ENCODE measurements around the gene NCKAP5L. TPM values are rescaled to one million over a fixed set of nuclear protein-coding genes. Genes with fewer than 3 reads are reported as not detected.

NCKAP5L gene
- polyA plus RNA-seq, 2 of the 4 experiments (the other 2 are of a cell fraction) = 3.0 to 8.5 TPM

DNA sequence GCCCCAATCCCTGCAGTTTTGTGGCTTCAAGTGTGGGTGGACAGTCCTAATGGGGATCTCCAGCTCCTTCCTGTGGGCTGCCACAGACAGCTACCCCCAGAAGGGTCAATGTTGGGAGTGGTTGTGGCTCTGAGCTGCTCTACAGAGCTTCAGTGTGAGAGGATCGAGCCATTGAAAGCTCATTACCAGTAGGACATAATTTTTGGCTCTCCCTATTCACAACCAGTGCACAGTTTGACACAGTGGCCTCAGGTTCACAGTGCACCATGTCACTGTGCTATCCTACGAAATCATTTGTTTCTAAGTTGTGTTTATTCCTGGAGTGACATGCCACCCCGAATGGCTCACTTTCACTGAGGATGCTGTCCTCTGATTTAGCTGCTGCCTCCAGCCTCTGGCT lies 64.1 kb downstream of the NCKAP5L start:
- no peak for ATAC-seq
- CTCF ChIA-PET = interaction anchor here (0.8 to 3.5 kb wide), 10 partner anchors 14 to 119 kb away, joined by 3 to 19 read pairs (median 3); partner anchors contain the start of gene TMBIM6
- DNase-seq (ENCODE audit: low read depth in 1 of 2, low spot score in 1 of 2) = no peak
- FAIRE-seq = no peak
- no peak overlapping the region for H3K4me3 ChIP-seq
- no peaks in the 10 kb centered on the region for H3K4me1 ChIP-seq
- POLR2A ChIA-PET = interaction anchor here (1.8 kb wide), 1 partner anchor 23 kb away, joined by 8 read pairs; the partner anchor contains the start of gene TMBIM6
- H3K4me2 ChIP-seq = no peak overlapping the region
- no peak overlapping the region for H3K27ac ChIP-seq
- 85% methylated on average over 3 of the region's 3 CpGs for WGBS (ENCODE audit: missing lambda C conversion rate)
- TF ChIP-seq EHF (CRISPR knock-in tag; IDR thresholded peaks at IDR 0.05) = no peak
- H3K9me3 ChIP-seq = no peaks in the 10 kb centered on the region

GRCh38 chr12:49763006-49763591 lies 65.1 kb downstream of the NCKAP5L start:
- peak; percentile 83 to 84 for ATAC-seq
- 28% methylated on average over 8 of the region's 8 CpGs for WGBS (ENCODE audit: missing lambda C conversion rate)
- H3K4me3 ChIP-seq = no peak overlapping the region
- DNase-seq (ENCODE audit: low read depth in 1 of 2, low spot score in 1 of 2) = peak; percentile 67 to 81
- TF ChIP-seq ESRRA (IDR thresholded peaks at IDR 0.05; ENCODE audit: borderline replicate concordance, low read length) = no peak
- peak in 1 of 2 experiments; percentile 9; a peak in 1 of 5 replicates for TF ChIP-seq RAD21 (conservative IDR thresholded peaks at IDR 0.05 in 1 of 2, IDR thresholded peaks at IDR 0.05 in 1 of 2)
- TF ChIP-seq, protein P1, sequence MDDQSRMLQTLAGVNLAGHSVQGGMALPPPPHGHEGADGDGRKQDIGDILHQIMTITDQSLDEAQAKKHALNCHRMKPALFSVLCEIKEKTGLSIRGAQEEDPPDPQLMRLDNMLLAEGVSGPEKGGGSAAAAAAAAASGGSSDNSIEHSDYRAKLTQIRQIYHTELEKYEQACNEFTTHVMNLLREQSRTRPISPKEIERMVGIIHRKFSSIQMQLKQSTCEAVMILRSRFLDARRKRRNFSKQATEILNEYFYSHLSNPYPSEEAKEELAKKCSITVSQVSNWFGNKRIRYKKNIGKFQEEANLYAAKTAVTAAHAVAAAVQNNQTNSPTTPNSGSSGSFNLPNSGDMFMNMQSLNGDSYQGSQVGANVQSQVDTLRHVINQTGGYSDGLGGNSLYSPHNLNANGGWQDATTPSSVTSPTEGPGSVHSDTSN (IDR thresholded peaks at IDR 0.05) = no peak
- no peak for TF ChIP-seq MAX (IDR thresholded peaks at IDR 0.05)
- TF ChIP-seq SMC3 (IDR thresholded peaks at IDR 0.05) = peak; percentile 21; the same call in 1 of the 3 replicates
- TF ChIP-seq CTCF (IDR thresholded peaks at IDR 0.05) = peak; percentile 82
- H3K9me3 ChIP-seq = no peaks in the 10 kb centered on the region
- FAIRE-seq = no peak
- no peaks in the 10 kb centered on the region for H3K4me1 ChIP-seq
- H3K4me2 ChIP-seq = no peak overlapping the region
- ChIA-PET POLR2A (no interaction called here), CTCF (interaction anchor here (0.8 to 4.1 kb wide), 18 partner anchors 9 to 204 kb away, joined by 3 to 27 read pairs (median 4); partner anchors contain the start of gene TMBIM6)
- H3K27ac ChIP-seq = no peak overlapping the region

DNA sequence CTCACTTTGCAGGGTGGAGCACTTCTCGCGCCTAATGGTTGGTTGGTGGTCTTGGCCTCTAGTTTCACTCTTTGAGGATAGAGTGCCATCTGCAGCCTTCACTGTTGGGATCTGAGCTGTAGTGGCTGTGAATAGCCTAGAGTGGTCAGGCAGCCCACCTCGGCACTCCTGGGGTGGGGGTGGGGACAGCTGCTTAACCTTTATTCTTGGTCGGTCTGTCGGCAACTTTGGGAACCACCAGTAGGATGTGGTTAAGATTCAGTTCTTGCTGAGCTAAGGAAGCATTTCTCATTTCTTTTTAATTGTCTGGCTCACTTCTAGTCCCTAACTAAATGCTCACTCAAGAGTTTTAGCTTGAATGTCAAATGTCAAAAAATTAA lies 65.8 kb downstream of the NCKAP5L start:
- ATAC-seq = no peak
- no peak overlapping the region for H3K27ac ChIP-seq
- WGBS (ENCODE audit: missing lambda C conversion rate) = 93% methylated on average over 5 of the region's 5 CpGs
- CTCF ChIA-PET = interaction anchor here (0.8 to 4.1 kb wide), 19 partner anchors 9 to 204 kb away, joined by 3 to 27 read pairs (median 4); partner anchors contain the start of gene TMBIM6
- TF ChIP-seq RAD21 (conservative IDR thresholded peaks at IDR 0.05 in 1 of 2, IDR thresholded peaks at IDR 0.05 in 1 of 2) (no peak), HDAC2 (IDR thresholded peaks at IDR 0.05) (no peak), ZSCAN20 (CRISPR knock-in tag; IDR thresholded peaks at IDR 0.05) (no peak), MAX (IDR thresholded peaks at IDR 0.05) (no peak), NPAS2 (CRISPR knock-in tag; IDR thresholded peaks at IDR 0.05; ENCODE audit: borderline replicate concordance) (no peak), MAZ (IDR thresholded peaks at IDR 0.05; ENCODE audit: borderline replicate concordance, low read depth, low read length) (no peak), ZNF302 (CRISPR knock-in tag; IDR thresholded peaks at IDR 0.05) (no peak), CHD2 (IDR thresholded peaks at IDR 0.05; ENCODE audit: low read length, partially characterized antibody) (no peak), JUNB (IDR thresholded peaks at IDR 0.05) (no peak), RFX5 (IDR thresholded peaks at IDR 0.05) (no peak), NFE2L2 (conservative IDR thresholded peaks at IDR 0.05; ENCODE audit: low read length) (no peak), EHMT2 (IDR thresholded peaks at IDR 0.05; ENCODE audit: low read depth) (no peak), NR3C1 (IDR thresholded peaks at IDR 0.05) (no peak), BHLHE40 (IDR thresholded peaks at IDR 0.05; ENCODE audit: low read depth, low read length) (no peak), HMGXB4 (CRISPR knock-in tag; IDR thresholded peaks at IDR 0.05; ENCODE audit: borderline replicate concordance) (no peak), CEBPB (IDR thresholded peaks at IDR 0.05) (no peak), TFCP2L1 (CRISPR knock-in tag; IDR thresholded peaks at IDR 0.05) (no peak), EHF (CRISPR knock-in tag; IDR thresholded peaks at IDR 0.05) (no peak)
- TF ChIP-seq, protein P2, sequence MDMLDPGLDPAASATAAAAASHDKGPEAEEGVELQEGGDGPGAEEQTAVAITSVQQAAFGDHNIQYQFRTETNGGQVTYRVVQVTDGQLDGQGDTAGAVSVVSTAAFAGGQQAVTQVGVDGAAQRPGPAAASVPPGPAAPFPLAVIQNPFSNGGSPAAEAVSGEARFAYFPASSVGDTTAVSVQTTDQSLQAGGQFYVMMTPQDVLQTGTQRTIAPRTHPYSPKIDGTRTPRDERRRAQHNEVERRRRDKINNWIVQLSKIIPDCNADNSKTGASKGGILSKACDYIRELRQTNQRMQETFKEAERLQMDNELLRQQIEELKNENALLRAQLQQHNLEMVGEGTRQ (IDR thresholded peaks at IDR 0.05) = no peak
- no peaks in the 10 kb centered on the region for H3K4me1 ChIP-seq
- no peak for FAIRE-seq
- no peak overlapping the region for H3K4me2 ChIP-seq
- POLR2A ChIA-PET = interaction anchor here (1.0 kb wide), 1 partner anchor 21 kb away, joined by 3 read pairs; the partner anchor contains the start of gene TMBIM6
- DNase-seq (ENCODE audit: low read depth in 1 of 2, low spot score in 1 of 2) = no peak
- no peaks in the 10 kb centered on the region for H3K9me3 ChIP-seq
- no peak overlapping the region for H3K4me3 ChIP-seq

All from A549 (cell line).